T47D (cell line): Measurements from ENCODE around the gene MEIOSIN.

Source experiments
- DNase-seq, 2 experiments: peaks; one replicate each; pipeline versions ENCODE4 v3.0.0 to v3.0.0-alpha.2; 2011 to 2012; ENCODE audit warnings: low read depth in 1 of 2, low spot score in 1 of 2
- JUND ChIP-seq: IDR thresholded peaks from 2 replicates; pipeline ENCODE4 v1.6.1; 2012; ENCODE audit warnings: low read depth
- in situ Hi-C: cut with HindIII; loops from 2 replicates; pipeline ENCODE4 v1.10.0; 2016; ENCODE audit warnings: low sequenced_read_pairs, low pct_unique_long_range_greater_than_20kb

The MEIOSIN gene

GRCh38 chr19:45781214-45782161 is 48.2 kb downstream of the MEIOSIN start:
- TF ChIP-seq JUND = no peak
- DNase-seq = peak; percentile 30 to 64
- in situ Hi-C loops = no loop called here

- TF ChIP-seq JUND = no peak
- peak in 1 of 2 experiments; percentile 64 for DNase-seq
- in situ Hi-C loops = no loop called here
Observed at GRCh38 chr19:45782162-45782691, 49.0 kb downstream of the MEIOSIN start, which contains the start of gene DMPK. TSS of gene DMPK (minus strand) at chr19:45782490. CDS start at chr19:45782352, 138 bp downstream.

DNA sequence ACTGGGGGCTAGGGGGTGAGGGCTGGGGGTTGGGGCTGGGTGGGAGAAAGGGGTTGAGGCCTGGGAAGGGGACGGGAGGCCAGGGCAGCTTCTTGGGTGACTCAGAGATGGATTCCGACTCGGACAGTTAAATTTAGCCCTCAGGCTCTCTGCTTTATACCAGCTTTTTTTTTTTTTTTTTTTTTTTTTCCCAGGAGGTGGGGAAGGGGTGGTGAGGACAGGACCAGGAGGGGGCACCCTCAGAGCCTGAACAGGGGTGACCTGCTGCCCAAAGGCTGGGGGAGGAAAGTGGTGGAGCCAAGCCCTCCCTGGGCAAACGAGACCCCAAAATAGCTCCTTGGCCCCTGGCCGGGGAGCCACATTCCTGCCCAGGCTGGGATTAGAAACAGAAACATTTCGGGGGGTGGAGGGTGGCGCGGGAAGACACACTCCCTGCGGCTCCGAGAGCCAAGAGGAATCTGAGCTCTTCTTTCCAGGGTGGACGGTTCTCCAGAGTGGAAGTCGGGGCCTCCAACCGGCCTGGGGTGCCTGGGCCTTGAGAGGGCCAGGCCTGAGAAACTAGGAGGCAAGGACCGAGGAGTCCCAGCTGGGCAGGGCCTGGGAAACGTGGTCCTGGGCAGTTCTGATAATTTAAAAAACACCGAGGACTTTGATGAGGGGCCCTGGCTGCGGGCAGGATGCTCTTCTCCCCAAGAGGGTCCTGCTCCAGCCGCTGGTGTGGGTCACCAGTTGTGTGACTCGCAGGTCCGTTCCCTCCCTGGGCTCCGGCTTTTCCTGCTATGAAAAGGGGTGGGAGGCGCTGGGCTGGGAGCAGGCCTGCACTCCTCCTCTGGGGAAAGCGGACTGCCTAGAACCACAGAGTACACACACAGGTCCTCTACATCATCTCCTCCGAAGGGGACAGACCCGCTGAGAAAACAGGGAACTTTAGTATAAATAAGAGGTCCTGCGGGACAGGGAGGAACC is 49.9 kb downstream of the MEIOSIN start:
- DNase-seq = peak; percentile 33 to 68
- in situ Hi-C loops = no loop called here
- TF ChIP-seq JUND = no peak

GRCh38 chr19:45784096-45784495 is 50.9 kb downstream of the MEIOSIN start:
- DNase-seq = no peak
- in situ Hi-C loops = no loop called here
- TF ChIP-seq JUND = no peak

DNA sequence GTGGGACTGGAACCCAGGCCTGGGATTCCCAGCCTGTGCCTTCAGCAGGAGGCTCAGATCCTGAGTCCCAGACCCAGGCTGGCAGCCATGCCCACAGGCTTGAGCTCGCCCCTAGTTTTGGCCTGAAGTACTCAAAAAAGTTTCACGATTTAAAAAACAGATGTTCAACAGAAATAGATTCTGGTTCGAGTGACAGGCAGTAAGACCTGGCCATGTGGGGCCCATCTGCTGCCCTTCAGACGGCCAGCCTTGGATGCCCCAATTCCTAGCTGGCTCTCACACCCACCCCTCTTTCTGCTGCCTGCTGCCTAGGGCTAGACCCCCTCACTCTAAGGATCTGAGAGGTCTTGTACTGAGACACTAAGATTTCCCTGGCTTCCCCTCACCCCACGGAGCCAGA is 51.9 kb downstream of the MEIOSIN start:
- in situ Hi-C loops = no loop called here
- DNase-seq = no peak
- TF ChIP-seq JUND = no peak

GRCh38 chr19:45785781-45786532 is 52.7 kb downstream of the MEIOSIN start:
- in situ Hi-C loops = no loop called here
- no peak for DNase-seq
- no peak for TF ChIP-seq JUND

- DNase-seq = no peak
- in situ Hi-C loops = no loop called here
- TF ChIP-seq JUND = no peak
Observed at GRCh38 chr19:45786533-45786894, 53.3 kb downstream of the MEIOSIN start.

DNA sequence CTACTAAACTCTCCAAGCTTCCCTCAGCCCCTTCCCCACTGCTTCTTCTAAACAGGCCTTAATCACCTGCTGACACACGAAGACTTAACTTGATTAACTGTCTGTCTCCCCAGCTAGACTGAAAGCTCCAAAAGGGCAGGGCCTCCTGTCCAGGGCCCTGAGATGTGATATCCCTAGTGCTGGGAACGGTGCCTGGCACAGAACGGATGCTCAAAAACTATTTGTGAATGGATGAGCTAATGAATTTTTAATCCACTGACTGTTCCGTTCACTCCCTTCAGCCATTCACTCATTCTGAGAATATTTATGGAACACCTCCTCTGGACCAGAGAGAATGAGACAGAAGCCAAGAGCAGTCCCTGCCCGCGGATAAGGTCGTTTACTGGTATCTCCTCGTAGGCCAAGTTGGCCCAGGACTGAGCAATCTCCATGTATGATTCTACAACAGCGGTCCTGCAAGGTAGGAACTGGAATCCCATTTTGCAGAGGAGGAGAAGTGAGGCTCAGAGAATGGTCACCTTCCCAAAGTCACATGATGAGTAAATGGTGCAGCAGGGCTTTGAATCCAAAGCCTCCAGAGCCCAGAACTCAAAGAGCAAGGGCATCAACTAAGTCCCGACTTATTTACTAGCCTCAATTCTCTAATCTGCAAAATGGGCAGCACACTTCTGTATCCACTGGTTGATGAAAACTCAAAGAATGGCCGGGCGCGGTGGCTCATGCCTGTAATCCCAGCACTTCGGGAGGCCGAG is 56.0 kb downstream of the MEIOSIN start:
- DNase-seq = no peak
- in situ Hi-C loops = no loop called here
- no peak for TF ChIP-seq JUND

- TF ChIP-seq JUND = no peak
- in situ Hi-C loops = no loop called here
- DNase-seq = no peak
Observed at GRCh38 chr19:45790942-45791341, 57.7 kb downstream of the MEIOSIN start.

- TF ChIP-seq JUND = no peak
- in situ Hi-C loops = no loop called here
- no peak for DNase-seq
Observed at GRCh38 chr19:45791744-45792469, 58.7 kb downstream of the MEIOSIN start.
